BLaER1 (cell line): ENCODE data around the gene UBALD2.

Experiments
- H3K27ac ChIP-seq: shearing (Covaris generic); formaldehyde crosslinking; 2 replicates; pipeline ENCODE4 v1.8.1; 2022
- H3K27me3 ChIP-seq: shearing (Covaris generic); formaldehyde crosslinking; 2 replicates; pipeline ENCODE4 v1.8.1; 2022
- H3K36me3 ChIP-seq: shearing (Covaris generic); formaldehyde crosslinking; 2 replicates; pipeline ENCODE4 v1.8.1; 2022
- H3K4me1 ChIP-seq: shearing (Covaris generic); formaldehyde crosslinking; 2 replicates; pipeline ENCODE4 v1.8.1; 2022
- H3K4me2 ChIP-seq: shearing (Covaris generic); formaldehyde crosslinking; 2 replicates; pipeline ENCODE4 v1.8.1; 2022
- H3K4me3 ChIP-seq: shearing (Covaris generic); formaldehyde crosslinking; 2 replicates; pipeline ENCODE4 v1.8.1; 2022
- H3K9ac ChIP-seq: shearing (Covaris generic); formaldehyde crosslinking; 2 replicates; pipeline ENCODE4 v1.8.1; 2022
- H3K9me3 ChIP-seq: shearing (Covaris generic); formaldehyde crosslinking; 2 replicates; pipeline ENCODE4 v1.8.1; 2022
- H4K20me1 ChIP-seq: shearing (Covaris generic); formaldehyde crosslinking; 2 replicates; pipeline ENCODE4 v1.8.1; 2022
- Cebpa-rat ChIP-seq: shearing (Covaris generic); IDR thresholded peaks from 2 replicates; pipeline ENCODE4 v1.8.1; 2022

The UBALD2 gene

GRCh38 chr17:76317535-76317934 is 52.4 kb downstream of the UBALD2 start:
- TF ChIP-seq Cebpa-rat = no peak
- H3K27ac ChIP-seq = no peak overlapping the region
- H3K4me1 ChIP-seq = 0 out of 2 replicates have a peak, but pooled peaks cover 5% of the 10 kb centered on the region
- H3K4me3 ChIP-seq = no peak overlapping the region
- no peaks in the 10 kb centered on the region for H3K27me3 ChIP-seq
- no peaks in the 10 kb centered on the region for H3K9me3 ChIP-seq
- H4K20me1 ChIP-seq = no peaks in the 10 kb centered on the region
- H3K36me3 ChIP-seq = peaks cover 81% of the 10 kb centered on the region
- no peak overlapping the region for H3K4me2 ChIP-seq
- no peak overlapping the region for H3K9ac ChIP-seq

DNA sequence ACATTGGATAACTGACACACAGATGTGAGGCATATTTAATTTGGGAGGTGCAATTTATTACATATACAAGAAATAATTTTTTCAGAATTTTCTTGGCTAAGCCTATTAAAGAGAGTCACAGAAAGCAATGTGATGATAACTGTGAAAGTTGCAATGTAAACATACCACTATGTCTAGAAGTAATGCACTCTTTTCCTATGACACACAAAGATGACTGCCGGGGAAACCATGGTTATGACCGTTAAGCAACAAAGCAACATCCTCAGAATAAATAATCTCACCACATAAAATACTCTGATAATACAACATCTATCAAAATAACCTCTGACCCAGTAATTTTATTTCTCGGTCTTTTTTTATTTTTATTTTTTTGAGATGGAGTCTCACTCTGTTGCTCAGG is 53.4 kb downstream of the UBALD2 start:
- Histone ChIP-seq H3K27me3 (no peaks in the 10 kb centered on the region), H3K9me3 (no peaks in the 10 kb centered on the region), H4K20me1 (no peaks in the 10 kb centered on the region), H3K9ac (no peak overlapping the region), H3K4me1 (0 out of 2 replicates have a peak, but pooled peaks cover 5% of the 10 kb centered on the region), H3K4me2 (no peak overlapping the region), H3K4me3 (no peak overlapping the region), H3K27ac (no peak overlapping the region), H3K36me3 (peaks cover 81% of the 10 kb centered on the region)
- no peak for TF ChIP-seq Cebpa-rat
